Suprapubic skin (tissue), 4 donors: Measurements from ENCODE around the gene NEK6.

Source experiments
- CTCF ChIP-seq, 2 donors: fragments of 200-600 bp in 1 of 2; fragments of 450-650 bp in 1 of 2; sonication (generic) in 1 of 2; IDR thresholded peaks; one replicate each; pipeline ENCODE4 v1.5.1; 2016 to 2019; ENCODE audit warnings: antibody characterized with exemption in 2 of 2, mild to moderate bottlenecking in 1 of 2, moderate library complexity in 1 of 2
- EP300 ChIP-seq: sonication (generic); formaldehyde crosslinking; IDR thresholded peaks from one replicate; pipeline ENCODE4 v1.6.1; 2017; ENCODE audit warnings: antibody characterized with exemption
- POLR2AphosphoS5 ChIP-seq, 3 donors: sonication (generic); formaldehyde crosslinking; IDR thresholded peaks; one replicate each; pipeline ENCODE4 v1.6.1; 2017; ENCODE audit warnings: antibody characterized with exemption in 3 of 3

- TF ChIP-seq CTCF (IDR thresholded peaks at IDR 0.05) = no peak
- TF ChIP-seq POLR2AphosphoS5 (IDR thresholded peaks at IDR 0.05) = no peak
- TF ChIP-seq EP300 = no peak
Observed at GRCh38 chr9:124328285-124328684, 70.5 kb downstream of the NEK6 start.
